ENCODE data around the gene RTCA.
"Not testable (repeated sequence)": the region's sequence is repeated elsewhere in the genome, so short reads cannot be mapped to it uniquely, and the experiment has no call there.

Gene RTCA

DNA sequence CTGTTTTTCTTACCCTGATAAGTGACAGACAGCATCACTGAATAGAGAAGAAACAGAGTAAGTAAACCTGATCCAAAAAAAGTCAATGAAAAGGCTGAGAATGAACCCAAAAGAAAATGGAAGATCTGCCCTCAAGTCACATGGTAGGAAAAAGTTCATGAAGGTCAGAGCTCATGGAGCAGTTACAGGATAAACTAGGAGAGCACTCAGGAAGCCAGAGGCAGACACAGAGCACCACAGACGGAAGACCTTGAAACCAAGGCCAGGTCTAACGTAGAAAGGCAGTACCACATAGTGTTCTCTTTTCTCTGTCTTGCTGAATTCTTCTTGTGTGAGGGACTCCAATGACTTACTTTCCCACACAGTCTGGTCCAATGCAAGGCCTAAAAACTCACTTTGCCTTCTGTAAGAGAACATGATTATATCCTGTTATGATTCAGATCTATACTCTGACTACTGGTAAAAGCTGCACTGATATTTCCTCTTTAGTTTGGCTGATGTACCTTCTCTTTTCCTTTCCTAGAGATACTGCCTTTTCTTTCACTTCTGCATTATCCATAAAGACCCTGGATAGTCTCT lies 40.8 kb downstream of the RTCA start:
- DNase-seq (ENCODE audit: low read depth, low spot score) = no peak

DNA sequence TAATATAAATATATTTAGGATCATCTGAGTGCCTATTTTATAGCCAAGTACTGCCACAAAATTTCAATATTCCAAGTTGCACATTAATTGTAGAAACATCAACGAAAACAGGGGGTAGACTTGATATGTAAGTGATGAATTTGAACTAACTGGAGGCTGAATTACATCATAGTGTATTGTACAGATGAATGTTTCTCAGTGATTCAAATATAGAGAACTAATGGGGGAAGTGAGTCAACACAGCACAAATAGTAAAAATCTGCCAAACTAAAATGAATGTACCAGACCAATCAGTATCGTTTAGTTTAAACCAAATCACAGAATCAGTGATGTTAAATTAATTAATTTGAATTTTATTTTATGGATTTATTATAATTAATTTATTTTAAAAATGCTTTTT lies 42.8 kb downstream of the RTCA start:
- DNase-seq (ENCODE audit: low read depth, low spot score) = no peak

DNA sequence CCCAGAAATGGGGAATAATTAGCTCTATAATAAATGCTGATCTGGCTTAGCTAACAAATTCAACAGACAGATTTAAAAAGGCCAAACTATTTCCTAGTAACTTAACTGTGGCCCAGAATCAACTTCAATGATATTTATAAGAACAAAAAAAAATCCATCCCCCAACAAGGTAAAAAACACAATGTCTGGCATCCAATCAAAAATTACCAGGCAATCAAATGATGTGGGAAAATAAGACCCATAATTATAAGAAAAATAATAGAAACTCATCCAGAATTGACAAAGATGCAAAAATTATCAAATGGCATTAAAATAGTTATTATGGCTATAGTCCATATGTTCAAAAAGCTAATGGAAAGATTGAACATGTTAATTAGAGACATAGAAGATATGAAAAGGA lies 43.8 kb downstream of the RTCA start:
- DNase-seq (ENCODE audit: low read depth, low spot score) = no peak

DNA sequence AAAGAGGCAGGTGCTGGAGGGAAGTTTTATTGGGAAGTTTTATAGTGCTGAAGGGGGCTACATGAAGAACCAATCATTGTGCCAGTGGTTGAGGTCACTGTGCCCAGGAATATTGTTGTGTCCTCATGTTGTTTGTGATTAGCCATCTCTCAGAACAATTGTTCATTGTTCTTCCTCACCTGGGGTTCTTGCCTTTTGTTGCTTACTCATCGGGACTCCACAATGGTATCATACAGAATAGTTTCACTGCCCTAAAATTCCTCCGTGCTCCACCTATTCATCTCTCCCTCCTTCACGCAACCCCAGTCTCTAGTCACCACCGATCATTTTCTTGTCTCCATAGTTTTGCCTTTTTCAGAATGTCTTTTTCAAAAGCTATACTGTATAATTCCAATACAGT lies 47.4 kb downstream of the RTCA start:
- DNase-seq (ENCODE audit: low read depth, low spot score) = no peak

DNA sequence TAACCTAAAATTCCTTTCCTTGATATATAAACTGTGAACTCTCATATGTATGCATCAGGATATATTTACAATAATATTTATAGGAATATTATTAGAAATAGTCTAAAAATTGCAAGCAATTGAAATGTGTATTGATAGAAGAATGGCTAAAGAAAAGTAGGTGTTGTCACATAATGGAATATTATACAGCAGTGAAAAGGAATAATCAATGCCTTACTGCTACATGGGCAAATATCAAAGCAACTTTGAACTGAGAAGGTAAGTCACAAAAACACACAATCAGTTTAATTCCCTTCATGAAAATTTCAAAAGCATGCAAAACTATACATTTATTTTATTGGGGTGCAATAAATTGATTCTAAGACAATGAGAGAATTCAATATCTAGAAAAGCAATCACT lies 50.6 kb downstream of the RTCA start:
- no peak for DNase-seq (ENCODE audit: low read depth, low spot score)

DNA sequence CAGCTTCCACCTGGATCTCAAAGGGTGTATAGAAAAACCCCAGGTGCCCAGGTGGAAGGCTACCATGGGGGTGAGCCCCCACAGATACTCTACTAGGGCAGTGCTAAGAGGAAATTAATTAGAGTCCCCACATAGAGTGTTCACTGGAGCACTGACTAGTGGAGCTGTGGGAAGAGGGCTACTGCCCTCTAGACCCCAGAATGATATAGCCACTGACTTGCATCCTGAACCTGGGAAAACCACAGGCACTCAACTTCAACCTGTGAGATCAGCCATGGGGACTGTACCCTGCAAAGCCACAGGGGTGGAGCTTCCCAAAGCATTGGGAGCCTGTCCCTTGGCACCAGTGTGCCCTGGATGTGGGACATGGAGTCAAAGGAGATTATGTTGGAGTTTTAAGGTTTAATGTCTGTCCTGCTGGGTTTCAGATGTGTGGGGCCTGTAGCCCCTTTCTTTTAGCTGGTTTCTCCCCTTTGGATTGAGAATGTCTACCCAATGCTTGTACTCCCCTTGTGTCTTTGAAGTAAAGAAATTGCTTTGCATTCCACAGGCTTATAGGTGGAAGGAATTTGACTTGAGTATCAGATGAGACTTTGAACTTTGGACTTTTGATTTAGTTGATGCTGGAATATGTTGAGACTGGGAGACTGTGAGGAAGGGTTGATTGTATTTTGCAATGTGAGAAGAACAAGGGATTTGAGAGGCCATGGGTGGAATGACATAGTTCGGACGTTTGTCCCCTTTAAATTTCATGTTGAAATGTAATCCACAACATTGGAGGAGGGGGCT lies 54.5 kb downstream of the RTCA start:
- DNase-seq (ENCODE audit: low read depth, low spot score) = no peak

DNA sequence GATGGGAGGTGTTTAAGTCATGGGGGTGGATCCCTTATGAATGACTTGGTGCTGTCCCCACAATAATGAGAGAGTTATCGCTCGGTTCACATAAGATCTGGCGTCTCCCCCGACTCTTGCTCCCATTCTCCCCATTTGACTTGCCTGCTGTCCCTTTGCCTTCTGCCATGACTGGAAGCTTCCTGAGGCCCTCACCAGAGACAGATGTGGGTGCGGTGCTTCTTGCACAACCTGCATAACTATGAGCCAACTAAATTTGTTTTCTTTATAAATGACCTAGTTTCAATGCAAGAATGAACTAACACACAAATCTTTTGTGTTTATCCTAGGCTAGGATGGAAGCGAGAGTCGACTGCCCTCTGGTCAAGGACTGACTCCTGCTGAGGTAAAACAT lies 55.1 kb downstream of the RTCA start:
- no peak for DNase-seq (ENCODE audit: low read depth, low spot score)

DNA sequence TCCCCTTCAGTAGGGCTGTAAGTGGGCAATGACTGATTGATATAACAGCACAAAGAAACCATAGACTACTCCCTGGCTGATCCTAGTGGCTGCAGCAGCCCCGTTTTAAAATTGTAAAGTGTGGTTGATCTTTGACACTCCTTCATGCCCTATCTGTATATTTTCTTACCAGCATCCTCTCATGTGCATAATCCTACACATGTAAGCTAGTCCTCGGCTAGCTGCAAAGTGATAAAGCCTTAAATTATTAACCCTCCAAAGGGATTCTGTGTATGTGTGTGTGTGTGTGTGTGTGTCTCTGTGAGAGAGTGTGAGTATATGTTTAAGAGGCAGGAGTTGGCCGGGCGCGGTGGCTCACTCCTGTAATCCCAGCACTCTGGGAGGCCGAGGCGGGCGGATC lies 55.5 kb downstream of the RTCA start:
- DNase-seq (ENCODE audit: low read depth, low spot score) = no peak

DNA sequence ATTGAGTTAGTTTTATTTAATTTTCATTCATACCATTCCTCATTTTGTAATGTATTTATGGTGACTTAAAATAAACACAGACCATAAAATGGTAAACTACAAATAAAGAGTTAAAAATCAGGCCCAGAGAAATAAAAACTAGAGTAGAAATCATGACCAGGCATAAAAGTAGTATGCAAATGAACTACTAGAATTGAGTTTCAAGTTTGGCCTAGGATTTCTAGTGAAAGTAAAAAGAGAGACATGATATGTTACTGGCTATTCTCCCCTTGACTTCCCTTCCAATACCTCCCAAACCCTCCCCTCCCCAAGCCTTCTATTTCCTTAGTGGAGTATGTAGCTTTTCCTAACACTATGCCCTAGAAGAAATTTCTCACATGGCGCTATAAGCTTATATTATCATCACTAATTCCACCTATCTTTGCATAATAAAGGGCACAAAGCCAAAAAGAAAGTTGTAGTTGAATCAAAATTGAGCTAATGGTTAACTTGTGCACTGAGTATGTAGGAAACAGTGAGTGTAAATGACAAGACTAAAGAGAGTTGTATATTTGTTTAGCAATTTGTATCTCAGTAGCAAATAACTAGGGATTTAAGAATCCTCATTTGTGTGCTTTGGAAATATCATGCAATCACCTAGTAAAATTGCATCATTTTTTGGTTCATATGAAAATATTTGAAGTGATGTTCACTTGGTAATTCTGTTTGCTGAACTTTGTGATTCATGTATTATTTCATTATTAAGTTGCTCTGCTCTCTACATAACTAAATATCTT lies 56.6 kb downstream of the RTCA start:
- no peak for DNase-seq (ENCODE audit: low read depth, low spot score)

DNA sequence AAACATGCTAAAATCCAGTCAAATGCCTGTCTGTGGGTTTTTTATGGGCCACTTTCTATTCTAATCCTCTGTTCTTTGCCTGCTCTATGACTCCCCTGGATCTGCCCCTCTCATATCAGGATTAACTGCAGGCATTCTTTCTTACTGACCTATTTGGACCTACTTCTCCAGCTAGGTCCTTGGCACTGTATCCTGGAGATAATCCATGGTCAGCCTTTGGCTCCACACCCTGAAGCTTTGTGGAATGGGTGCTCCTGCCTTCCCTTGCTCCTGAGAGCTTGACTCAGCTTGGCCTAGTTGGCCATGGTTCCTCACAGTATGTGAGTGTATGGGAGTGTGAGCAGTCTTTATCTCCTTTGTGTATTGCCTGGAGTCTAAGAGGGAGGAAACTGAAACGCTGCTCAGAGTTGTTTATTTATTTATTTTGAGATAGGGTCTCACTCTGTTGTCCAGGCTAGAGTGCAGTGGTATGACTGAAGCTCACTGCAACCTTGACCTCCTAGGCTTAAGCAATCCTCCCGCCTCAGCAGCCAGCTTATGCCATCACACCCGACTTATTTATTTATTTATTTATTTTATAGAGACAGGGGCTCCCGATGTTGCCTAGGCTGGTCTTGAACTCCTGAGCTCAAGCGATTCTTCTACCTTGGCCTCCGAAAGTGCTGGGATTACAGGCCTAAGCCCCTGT lies 57.5 kb downstream of the RTCA start:
- DNase-seq (ENCODE audit: low read depth, low spot score) = no peak

DNA sequence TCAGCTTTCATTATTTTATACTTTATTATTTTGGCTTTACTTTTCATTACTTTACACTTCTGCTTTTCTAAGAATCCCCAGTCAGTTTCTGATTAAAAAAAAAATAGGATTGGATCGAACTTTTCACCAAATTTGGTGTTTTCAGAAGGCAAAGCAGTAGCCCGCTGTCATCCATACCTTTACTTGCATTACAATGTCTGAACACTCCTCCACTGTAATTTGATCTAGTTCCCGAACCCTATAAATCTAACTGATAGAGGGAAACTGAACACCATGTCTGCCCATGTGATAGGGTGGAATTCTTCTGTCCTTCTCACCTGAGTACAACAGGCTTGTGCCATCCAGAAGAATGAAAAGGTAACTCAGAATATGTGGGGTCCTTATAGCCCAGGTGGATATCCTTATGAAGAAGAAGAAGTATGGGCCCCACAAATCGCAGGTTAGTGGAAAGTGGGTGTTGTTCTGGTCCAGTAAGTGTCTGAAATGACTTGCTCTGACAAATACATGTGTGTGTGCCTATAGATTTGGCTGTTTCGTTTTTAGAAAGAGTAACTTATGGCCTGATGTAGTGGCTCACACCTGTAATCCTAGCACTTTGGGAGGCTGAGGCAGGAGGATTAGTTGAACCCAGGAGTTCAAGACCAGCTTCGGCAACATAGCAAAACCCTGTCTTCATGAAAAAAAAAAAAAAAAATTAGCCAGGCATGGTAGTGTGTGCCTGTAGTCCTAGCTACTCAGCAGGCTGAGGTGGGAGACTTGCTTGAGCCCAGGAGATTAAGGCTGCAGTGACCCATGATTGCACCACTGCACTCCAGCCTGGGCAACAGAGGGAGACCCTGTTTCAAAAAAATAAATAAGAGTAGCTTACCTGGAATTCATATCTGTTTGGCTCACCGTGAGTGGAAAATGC lies 59.7 kb downstream of the RTCA start:
- DNase-seq (ENCODE audit: low read depth, low spot score) = no peak

DNA sequence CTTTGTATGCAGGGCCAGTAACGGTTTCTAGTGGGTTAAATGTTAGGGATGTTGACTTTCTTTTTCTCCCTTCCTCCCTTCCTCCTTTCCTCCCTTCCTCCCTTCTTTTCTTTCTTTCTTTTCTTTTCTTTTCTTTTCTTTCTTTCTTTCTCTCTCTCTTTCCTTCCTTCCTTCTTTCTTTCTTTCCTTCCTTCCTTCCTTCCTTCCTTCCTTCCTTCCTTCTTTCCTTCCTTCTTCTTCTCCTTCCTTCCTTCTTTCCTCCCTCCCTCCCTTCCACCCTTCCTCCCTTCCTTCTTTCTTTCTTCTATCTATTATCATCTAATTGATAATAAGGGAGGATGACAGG lies 60.3 kb downstream of the RTCA start:
- DNase-seq (ENCODE audit: low read depth, low spot score) = not testable (repeated sequence)

DNA sequence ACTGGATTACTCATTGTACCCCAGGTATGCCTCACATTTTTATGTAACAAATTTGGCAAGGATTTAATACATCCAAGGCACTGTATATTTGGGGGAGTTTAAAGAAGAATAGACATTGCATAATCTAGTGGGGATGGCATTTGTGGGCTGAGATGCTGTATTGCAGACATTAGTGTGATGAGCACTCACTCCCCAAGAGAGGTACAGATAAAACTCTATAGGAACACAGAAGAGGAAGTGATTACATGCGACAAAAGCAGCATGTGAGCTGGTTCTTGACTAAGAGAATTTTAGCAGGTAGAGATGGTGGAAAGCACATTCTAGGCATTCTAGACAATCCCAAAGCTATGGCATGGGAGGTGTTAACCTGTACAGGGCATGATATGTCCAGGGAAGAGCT lies 62.1 kb downstream of the RTCA start:
- DNase-seq (ENCODE audit: low read depth, low spot score) = no peak

DNA sequence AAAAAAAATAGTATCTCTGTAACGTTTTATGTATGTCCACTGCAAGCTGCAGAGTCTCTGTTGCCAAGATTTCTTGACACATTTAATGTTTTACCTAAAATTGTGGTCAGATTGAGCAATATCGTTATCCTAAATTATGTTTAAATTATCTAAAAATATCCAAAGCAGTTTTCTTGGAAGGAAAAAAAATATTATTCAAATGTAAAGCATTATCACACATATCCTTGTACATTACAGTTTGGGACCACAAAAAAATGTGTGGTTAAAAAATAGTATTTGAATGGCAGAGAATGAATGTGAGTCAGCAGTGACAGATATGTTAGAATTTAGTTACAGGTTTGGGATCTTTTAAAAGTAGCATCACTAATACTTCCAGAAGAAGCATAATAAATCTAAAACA lies 65.1 kb downstream of the RTCA start:
- not testable (repeated sequence) for DNase-seq (ENCODE audit: low read depth, low spot score)

DNA sequence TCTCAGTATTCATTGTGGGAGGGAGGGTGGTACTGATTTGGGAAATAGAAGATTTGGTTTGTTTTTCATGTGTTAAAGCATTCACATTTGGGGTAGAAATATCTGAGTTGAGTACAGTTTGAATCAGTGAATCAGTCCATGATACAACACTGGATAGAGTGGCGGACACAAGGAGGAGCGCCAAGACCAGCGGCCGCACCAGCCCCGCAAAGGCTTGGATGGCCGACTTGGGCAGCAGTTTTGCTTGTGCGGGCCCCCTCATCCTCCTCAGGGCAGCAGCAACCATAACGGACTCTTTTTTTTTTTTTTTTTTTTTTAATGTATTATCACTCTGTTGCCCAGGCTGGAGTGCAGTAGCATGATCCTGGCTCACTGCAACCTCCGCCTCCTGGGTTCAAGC lies 66.3 kb downstream of the RTCA start:
- DNase-seq (ENCODE audit: low read depth, low spot score) = no peak

DNA sequence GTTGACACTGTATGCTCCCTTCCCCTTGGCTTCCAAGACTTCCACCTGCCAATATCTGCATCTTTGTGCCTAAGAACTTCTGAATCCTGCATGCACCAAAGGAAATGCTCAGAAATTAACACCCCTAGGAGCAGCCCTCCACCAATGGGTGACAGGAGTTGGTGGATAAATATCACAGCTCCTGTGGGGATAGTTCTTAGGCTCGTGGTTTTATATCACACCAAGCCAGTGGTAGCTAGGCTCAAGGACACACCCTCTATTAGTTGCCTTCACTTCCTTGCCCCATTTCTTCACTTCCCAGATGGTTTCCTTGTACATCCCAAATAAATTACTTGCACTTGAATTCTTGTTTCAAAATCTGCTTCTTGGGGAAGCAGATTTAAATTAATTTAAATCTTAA lies 69.4 kb downstream of the RTCA start:
- no peak for DNase-seq (ENCODE audit: low read depth, low spot score)

DNA sequence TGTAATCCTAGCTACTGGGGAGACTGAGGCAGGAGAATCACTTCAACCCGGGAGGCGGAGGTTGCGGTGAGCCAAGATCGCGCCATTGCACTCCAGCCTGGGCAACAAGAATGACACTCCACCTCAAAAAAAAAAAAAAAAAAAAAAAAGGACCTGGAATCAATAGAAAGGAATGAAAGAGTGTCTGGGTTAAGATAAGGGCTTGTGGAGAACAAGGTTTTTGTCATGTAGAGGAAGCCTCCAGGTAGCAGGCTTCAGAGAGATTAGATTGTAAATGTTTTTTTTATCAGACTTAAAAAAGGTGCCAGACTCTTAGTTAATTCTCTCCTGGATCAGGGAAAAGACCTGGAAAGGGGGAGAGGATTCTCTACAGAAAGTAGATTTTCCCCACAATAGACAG lies 71.9 kb downstream of the RTCA start:
- not testable (repeated sequence) for DNase-seq (ENCODE audit: low read depth, low spot score)

DNA sequence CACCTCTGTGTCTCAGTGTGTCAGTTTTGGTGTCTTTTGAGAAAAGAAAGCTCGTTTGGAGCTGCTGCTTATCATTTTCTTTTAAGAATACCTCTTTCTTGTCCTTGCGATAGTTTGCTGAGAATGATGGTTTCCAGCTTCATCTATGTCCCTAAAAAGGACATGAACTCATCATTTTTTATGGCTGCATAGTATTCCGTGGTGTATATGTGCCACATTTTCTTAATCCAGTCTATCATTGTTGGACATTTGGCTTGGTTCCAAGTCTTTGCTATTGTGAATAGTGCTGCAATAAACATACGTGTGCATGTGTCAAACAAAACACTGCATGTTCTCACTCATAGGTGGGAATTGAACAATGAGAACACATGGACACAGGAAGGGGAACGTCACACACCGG lies 73.7 kb downstream of the RTCA start:
- not testable (repeated sequence) for DNase-seq (ENCODE audit: low read depth, low spot score)

DNA sequence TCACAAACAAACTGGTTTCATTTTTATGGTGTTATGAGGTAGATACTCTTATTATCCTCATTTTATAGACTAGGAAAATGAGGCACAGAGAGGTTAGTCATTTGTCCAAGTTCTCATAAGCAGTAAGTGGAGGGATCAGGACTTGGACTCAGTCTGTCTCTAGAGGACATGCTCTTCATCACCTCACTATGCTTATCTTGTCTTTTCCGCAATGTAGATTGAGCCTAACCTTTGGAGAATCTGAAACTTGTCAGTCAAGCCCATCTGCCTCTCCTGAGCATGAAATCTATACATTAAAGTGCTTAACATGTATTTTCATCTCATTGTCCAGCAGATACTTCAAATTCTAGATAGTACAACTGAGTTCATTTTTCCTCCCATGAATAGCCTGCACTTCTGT lies 74.5 kb downstream of the RTCA start:
- no peak for DNase-seq (ENCODE audit: low read depth, low spot score)

DNA sequence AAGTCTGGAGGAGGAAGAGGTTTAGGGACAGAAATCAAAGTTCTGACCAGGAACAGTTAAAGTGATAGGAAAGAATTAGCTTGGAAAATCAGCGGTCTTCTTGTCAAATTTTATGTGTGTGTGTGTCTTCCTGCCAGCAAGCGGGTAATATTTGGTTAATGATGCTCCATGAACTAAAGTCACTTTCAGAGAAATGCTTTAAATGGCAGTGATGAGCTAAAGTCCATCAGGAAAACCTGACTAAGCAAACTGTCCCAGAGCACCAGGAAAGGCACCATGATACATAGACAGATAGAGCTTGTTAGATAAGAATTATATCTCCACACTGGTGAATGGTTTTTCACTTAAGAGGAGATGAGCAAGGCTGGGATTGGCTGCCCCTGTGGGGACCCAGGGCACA lies 76.3 kb downstream of the RTCA start:
- DNase-seq (ENCODE audit: low read depth, low spot score) = no peak

All from astrocyte of the hippocampus (primary cell).